ENCODE results near the gene KLK7.
"Not testable (repeated sequence)": the region's sequence is repeated elsewhere in the genome, so short reads cannot be mapped to it uniquely, and the experiment has no call there.

The KLK7 gene

DNA sequence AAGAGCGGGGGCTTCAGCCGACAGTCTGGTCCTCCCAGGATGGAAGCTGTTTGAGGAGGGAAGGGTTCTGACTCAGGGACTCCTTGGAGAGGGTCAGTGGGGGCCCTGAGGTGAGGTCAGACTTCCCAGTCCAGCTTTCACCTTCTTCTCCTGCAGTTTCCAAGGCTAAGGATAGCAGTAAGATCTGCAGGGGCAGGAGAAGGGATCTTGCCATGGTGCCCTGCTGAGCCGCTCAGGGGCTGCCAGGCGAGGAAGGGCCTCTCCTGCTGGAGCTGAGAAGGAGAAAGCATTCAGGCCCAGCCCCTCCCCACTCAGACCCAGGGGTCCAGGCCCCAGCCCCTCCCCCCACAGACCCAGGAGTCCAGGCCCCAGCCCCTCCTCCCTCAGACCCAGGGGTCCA is 1.5 kb downstream of the KLK7 start:
- Histone ChIP-seq H3K9ac (ENCODE audit: low read length) (no peak overlapping the region), H3K4me3 (ENCODE audit: low read length) (no peak overlapping the region), H3K27ac (ENCODE audit: low read depth, low read length) (no peak overlapping the region), H3K4me1 (ENCODE audit: control insufficient read depth, insufficient read depth, low read length) (no peaks in the 10 kb centered on the region), H3K36me3 (ENCODE audit: control insufficient read depth, insufficient read depth, low read length) (no peaks in the 10 kb centered on the region), H3K27me3 (ENCODE audit: control insufficient read depth, insufficient read depth, low read length) (peaks cover 5% of the 10 kb centered on the region)

DNA sequence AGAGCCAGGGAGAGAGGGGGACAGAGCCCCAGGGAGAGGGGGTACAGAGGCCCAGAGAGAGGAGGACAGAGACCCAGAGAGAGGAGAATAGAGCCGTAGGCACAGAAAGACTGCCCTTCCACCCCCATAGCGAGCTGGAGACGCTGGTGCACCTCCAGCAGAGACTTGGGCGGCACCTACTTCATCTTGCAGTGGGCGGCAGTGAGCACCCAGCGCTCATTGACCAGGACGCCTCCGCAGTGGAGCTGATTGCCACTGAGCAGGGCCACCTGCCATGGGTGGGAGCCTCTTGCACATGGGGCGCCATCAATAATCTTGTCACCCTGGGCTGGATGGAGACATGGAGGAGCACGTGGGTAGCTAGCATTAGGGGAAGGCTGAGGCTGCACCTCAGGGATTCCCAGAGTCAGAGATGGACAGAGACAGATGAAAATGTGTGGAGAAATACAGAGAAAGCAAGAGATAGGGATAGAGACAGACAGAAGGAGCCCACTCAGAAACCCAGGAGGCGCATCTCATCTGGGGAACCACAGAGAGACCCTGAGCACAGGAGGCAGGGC is 2.0 kb downstream of the KLK7 start:
- Histone ChIP-seq H3K4me3 (ENCODE audit: low read length) (no peak overlapping the region), H3K4me1 (ENCODE audit: control insufficient read depth, insufficient read depth, low read length) (no peaks in the 10 kb centered on the region), H3K9ac (ENCODE audit: low read length) (no peak overlapping the region), H3K27ac (ENCODE audit: low read depth, low read length) (no peak overlapping the region), H3K36me3 (ENCODE audit: control insufficient read depth, insufficient read depth, low read length) (no peaks in the 10 kb centered on the region), H3K27me3 (ENCODE audit: control insufficient read depth, insufficient read depth, low read length) (peaks cover 5% of the 10 kb centered on the region)

GRCh38 chr19:50980208-50980607 is 3.5 kb downstream of the KLK7 start:
- no peak overlapping the region for H3K4me3 ChIP-seq (ENCODE audit: low read length)
- no peaks in the 10 kb centered on the region for H3K36me3 ChIP-seq (ENCODE audit: control insufficient read depth, insufficient read depth, low read length)
- no peaks in the 10 kb centered on the region for H3K4me1 ChIP-seq (ENCODE audit: control insufficient read depth, insufficient read depth, low read length)
- no peak overlapping the region for H3K27ac ChIP-seq (ENCODE audit: low read depth, low read length)
- peaks cover 10% of the 10 kb centered on the region for H3K27me3 ChIP-seq (ENCODE audit: control insufficient read depth, insufficient read depth, low read length)
- no peak overlapping the region for H3K9ac ChIP-seq (ENCODE audit: low read length)

DNA sequence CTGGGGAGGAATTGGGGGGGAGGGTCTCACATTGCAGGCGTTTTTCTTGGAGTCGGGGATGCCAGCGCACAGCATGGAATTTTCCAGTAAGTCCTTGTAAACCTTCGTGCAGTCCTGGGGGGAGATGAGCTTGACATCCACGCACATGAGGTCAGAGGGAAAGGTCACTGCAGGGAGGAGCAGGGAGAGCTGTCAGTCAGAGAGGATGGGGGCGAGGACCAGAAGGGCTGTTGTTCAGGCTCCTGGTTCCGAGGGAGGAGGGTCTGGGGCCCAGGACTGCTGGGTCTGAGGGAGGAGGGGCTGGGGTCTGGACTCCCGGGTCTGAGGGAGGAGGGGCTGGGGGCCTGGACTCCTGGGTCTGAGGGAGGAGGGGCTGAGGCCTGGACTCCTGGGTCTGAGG is 4.0 kb downstream of the KLK7 start:
- Histone ChIP-seq H3K4me1 (ENCODE audit: control insufficient read depth, insufficient read depth, low read length) (no peaks in the 10 kb centered on the region), H3K27me3 (ENCODE audit: control insufficient read depth, insufficient read depth, low read length) (peaks cover 10% of the 10 kb centered on the region), H3K4me3 (ENCODE audit: low read length) (no peak overlapping the region), H3K9ac (ENCODE audit: low read length) (no peak overlapping the region), H3K27ac (ENCODE audit: low read depth, low read length) (no peak overlapping the region), H3K36me3 (ENCODE audit: control insufficient read depth, insufficient read depth, low read length) (no peaks in the 10 kb centered on the region)

DNA sequence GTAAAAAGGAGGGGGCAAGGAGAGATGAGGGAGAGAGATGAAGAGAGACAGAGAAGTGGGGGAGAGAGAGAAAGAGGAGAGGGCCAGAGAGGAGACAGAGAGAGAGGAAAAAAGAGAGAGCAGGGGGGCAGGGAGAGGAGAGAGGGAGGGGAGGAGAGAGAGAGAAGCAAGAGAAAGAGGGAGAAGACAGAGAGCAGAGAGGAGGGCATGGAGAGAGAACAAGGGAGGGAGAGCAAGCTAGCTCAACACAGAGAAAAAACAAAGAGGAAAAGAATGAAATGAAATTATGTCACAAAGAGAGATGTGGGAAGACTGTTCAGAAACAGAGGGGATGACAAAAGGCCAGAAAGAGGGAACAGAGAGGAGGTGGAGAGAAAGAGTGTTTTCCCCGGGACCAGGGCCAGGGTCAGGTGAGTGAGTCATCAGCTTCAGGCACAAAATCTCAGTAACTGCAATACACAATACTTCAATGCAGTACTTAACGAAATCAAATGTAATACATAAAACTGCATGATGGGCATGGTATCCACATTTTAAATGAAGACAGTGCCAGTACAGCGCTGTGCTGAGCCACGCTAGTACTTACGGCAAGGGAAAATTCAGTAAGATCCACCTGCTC is 4.8 kb downstream of the KLK7 start:
- Histone ChIP-seq H3K36me3 (ENCODE audit: control insufficient read depth, insufficient read depth, low read length) (no peaks in the 10 kb centered on the region), H3K27me3 (ENCODE audit: control insufficient read depth, insufficient read depth, low read length) (peaks cover 10% of the 10 kb centered on the region), H3K4me1 (ENCODE audit: control insufficient read depth, insufficient read depth, low read length) (no peaks in the 10 kb centered on the region), H3K9ac (ENCODE audit: low read length) (no peak overlapping the region), H3K4me3 (ENCODE audit: low read length) (no peak overlapping the region), H3K27ac (ENCODE audit: low read depth, low read length) (no peak overlapping the region)

- H3K4me1 ChIP-seq (ENCODE audit: control insufficient read depth, insufficient read depth, low read length), result no peaks in the 10 kb centered on the region
- peaks cover 10% of the 10 kb centered on the region for H3K27me3 ChIP-seq (ENCODE audit: control insufficient read depth, insufficient read depth, low read length)
- H3K36me3 ChIP-seq (ENCODE audit: control insufficient read depth, insufficient read depth, low read length), result no peaks in the 10 kb centered on the region
- no peak overlapping the region for H3K4me3 ChIP-seq (ENCODE audit: low read length)
- no peak overlapping the region for H3K27ac ChIP-seq (ENCODE audit: low read depth, low read length)
- H3K9ac ChIP-seq (ENCODE audit: low read length), result no peak overlapping the region
Observed at GRCh38 chr19:50977626-50978025, 6.1 kb downstream of the KLK7 start.

- H3K4me1 ChIP-seq (ENCODE audit: control insufficient read depth, insufficient read depth, low read length), result no peaks in the 10 kb centered on the region
Observed at GRCh38 chr19:50975766-50976165, 8.0 kb downstream of the KLK7 start.

DNA sequence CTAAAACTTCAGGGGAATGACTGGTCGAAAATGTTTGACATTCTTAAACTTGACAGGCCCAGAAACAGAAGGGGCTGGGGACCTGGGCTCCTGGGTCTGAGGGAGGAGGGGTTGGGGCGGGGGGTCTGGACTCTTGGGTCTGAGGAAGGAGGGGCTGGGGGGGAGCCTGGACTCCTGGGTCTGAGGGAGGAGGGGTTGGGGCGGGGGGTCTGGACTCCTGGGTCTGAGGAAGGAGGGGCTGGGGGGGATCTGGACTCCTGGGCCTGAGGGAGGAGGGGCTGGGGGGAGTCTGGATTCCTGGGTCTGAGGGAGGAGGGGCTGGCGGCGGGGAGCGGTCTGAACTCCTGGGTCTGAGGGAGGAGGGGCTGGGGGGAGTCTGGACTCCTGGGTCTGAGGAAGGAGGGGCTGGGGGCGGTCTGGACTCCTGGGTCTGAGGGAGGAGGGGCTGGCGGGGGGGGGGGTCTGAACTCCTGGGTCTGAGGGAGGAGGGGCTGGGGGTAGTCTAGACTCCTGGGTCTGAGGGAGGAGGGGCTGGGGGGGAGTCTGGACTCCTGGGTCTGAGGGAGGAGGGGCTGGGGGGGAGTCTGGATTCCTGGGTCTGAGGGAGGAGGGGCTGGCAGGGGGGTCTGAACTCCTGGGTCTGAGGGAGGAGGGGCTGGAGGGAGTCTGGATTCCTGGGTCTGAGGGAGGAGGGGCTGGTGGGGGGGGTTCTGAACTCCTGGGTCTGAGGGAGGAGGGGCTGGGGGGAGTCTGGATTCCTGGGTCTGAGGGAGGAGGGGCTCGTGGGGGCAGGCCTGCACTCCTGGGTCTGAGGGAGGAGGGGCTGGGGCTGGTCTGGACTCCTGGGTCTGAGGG is 8.8 kb downstream of the KLK7 start:
- Histone ChIP-seq H3K36me3 (ENCODE audit: control insufficient read depth, insufficient read depth, low read length) (no peaks in the 10 kb centered on the region), H3K27me3 (ENCODE audit: control insufficient read depth, insufficient read depth, low read length) (peaks cover 8% of the 10 kb centered on the region), H3K4me1 (ENCODE audit: control insufficient read depth, insufficient read depth, low read length) (no peaks in the 10 kb centered on the region), H3K9ac (ENCODE audit: low read length) (no peak overlapping the region), H3K4me3 (ENCODE audit: low read length) (no peak overlapping the region), H3K27ac (ENCODE audit: low read depth, low read length) (no peak overlapping the region)

More at GRCh38 chr19:50975766-50976165, 8.0 kb downstream of the KLK7 start:
- Histone ChIP-seq H3K27ac (ENCODE audit: low read depth, low read length) (no peak overlapping the region), H3K27me3 (ENCODE audit: control insufficient read depth, insufficient read depth, low read length) (peaks cover 10% of the 10 kb centered on the region), H3K4me3 (ENCODE audit: low read length) (no peak overlapping the region), H3K36me3 (ENCODE audit: control insufficient read depth, insufficient read depth, low read length) (no peaks in the 10 kb centered on the region), H3K9ac (ENCODE audit: low read length) (no peak overlapping the region)

GRCh38 chr19:50972795-50973376 is 10.8 kb downstream of the KLK7 start:
- H3K9ac ChIP-seq (ENCODE audit: low read length), result no peak overlapping the region
- no peak overlapping the region for H3K27ac ChIP-seq (ENCODE audit: low read depth, low read length)
- H3K4me3 ChIP-seq (ENCODE audit: low read length), result no peak overlapping the region
- no peaks in the 10 kb centered on the region for H3K36me3 ChIP-seq (ENCODE audit: control insufficient read depth, insufficient read depth, low read length)
- H3K4me1 ChIP-seq (ENCODE audit: control insufficient read depth, insufficient read depth, low read length), result no peaks in the 10 kb centered on the region
- H3K27me3 ChIP-seq (ENCODE audit: control insufficient read depth, insufficient read depth, low read length), result peaks cover 5% of the 10 kb centered on the region

GRCh38 chr19:50969810-50970209 is 13.9 kb downstream of the KLK7 start:
- not testable (repeated sequence) for H3K9ac ChIP-seq (ENCODE audit: low read length); H3K27me3 ChIP-seq (ENCODE audit: control insufficient read depth, insufficient read depth, low read length); H3K4me1 ChIP-seq (ENCODE audit: control insufficient read depth, insufficient read depth, low read length); H3K27ac ChIP-seq (ENCODE audit: low read depth, low read length); H3K4me3 ChIP-seq (ENCODE audit: low read length); H3K36me3 ChIP-seq (ENCODE audit: control insufficient read depth, insufficient read depth, low read length)

DNA sequence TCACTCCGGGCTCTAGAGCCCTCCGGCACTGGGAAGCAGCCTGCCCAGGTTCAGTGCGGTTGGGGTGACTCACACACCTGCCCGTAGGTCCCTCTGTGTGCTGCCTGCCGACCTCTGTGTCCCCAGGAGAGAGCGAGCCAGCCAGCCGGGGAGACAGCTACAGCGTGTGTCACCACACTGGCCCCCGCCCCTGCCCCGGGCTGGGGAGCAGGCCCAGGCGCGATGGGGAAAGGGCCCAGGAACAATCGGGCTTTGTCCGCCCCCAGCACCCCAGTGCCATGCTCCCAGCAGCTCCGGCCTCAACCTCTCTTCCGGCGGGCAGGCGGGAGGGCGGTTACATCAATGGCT is 14.3 kb downstream of the KLK7 start, which contains the start of gene KLK6:
TSS of gene KLK6 (minus strand) at position 179 of the 348 bp plus-strand sequence. CDS start 1,487 bp downstream, outside the sequence.
- H3K4me1 ChIP-seq (ENCODE audit: control insufficient read depth, insufficient read depth, low read length), result no peaks in the 10 kb centered on the region
- H3K9ac ChIP-seq (ENCODE audit: low read length), result no peak within 1 kb of the TSS
- no peaks in the 10 kb centered on the region for H3K36me3 ChIP-seq (ENCODE audit: control insufficient read depth, insufficient read depth, low read length)
- no peak within 1 kb of the TSS for H3K27ac ChIP-seq (ENCODE audit: low read depth, low read length)
- H3K4me3 ChIP-seq (ENCODE audit: low read length), result no peak within 1 kb of the TSS
- H3K27me3 ChIP-seq (ENCODE audit: control insufficient read depth, insufficient read depth, low read length), result no peaks in the 10 kb centered on the region

GRCh38 chr19:50968716-50969412 is 14.9 kb downstream of the KLK7 start:
- H3K27me3 ChIP-seq (ENCODE audit: control insufficient read depth, insufficient read depth, low read length), result no peaks in the 10 kb centered on the region
- H3K27ac ChIP-seq (ENCODE audit: low read depth, low read length), result no peak overlapping the region
- H3K9ac ChIP-seq (ENCODE audit: low read length), result no peak overlapping the region

More at GRCh38 chr19:50968716-50969412, 14.9 kb downstream of the KLK7 start:
- H3K4me3 ChIP-seq (ENCODE audit: low read length), result no peak overlapping the region
- H3K4me1 ChIP-seq (ENCODE audit: control insufficient read depth, insufficient read depth, low read length), result no peaks in the 10 kb centered on the region
- no peaks in the 10 kb centered on the region for H3K36me3 ChIP-seq (ENCODE audit: control insufficient read depth, insufficient read depth, low read length)

Measured in rectal smooth muscle tissue (tissue), 1 donor.